ENCODE measurements around the gene CCNI2. TPM values are rescaled to one million over a fixed set of nuclear protein-coding genes. Genes with fewer than 3 reads are reported as not detected.

CCNI2 gene
- total RNA-seq, 6 experiments from 2014 or later: not detected

DNA sequence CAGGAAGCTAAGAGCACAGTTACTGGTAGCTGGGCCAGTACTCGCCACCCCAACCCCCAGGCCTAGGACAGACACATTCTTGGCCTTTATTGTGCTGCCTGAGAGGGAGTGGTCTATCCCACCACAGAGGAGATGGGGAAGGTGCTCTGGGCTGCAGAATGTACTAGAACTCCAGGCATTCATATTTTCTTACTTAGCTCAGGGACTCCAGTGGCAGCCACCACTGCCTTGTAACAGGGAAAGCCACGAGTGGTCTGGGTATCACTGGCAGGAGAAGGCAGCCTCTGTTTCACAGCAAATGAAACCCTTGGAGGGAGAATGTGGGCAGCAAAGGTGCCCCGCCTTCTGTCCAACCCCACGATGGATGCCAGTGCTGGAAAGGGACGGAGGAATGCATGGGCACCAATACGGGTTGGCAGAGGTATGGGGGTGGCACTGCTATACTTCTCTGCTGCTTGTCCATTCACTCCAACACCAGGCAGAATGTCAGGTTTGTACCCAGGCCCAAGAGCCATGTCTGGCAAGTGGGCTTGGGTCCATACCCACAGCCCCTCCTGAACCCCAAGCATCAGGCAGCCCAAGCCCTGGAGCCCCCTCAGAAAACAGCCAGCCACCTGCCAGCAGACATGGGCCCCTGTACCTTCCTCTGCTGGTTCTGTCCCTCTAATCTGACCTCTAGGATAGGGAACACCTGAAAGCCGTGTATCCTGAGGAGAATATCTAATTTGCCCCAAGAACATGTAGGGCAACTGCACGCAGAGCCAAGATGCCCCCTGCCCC is 25.3 kb downstream of the CCNI2 start:
- no peak overlapping the region for H3K4me3 Mint-ChIP-seq

DNA sequence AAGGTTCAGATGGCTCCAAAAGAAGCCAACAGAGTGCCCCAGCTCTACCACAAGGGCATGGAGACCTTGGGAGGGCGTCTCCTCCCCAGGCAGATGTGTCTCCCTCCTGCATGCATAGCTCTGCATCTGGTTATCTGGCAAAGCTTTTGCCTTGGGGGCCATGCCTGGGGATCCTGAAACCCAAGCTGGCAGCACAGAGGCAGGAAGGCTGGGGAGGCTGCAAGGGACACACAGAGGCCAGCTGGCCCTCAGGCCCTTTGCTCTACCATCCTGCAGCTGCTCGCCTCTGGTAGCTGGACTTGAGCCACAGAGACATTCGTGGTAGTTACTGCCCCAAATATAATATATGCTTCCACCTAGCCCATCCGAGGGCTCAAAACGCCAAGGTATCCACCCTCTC is 25.9 kb downstream of the CCNI2 start:
- H3K4me1 Mint-ChIP-seq (ENCODE audit: low read depth): peaks cover 61% of the 10 kb centered on the region
- H3K4me3 Mint-ChIP-seq: no peak overlapping the region
- DNase-seq: no peak
- no peaks in the 10 kb centered on the region for H3K27me3 Mint-ChIP-seq (ENCODE audit: insufficient read depth)
- H3K36me3 Mint-ChIP-seq (ENCODE audit: low read depth): no peaks in the 10 kb centered on the region
- H3K9me3 Mint-ChIP-seq: no peaks in the 10 kb centered on the region
- TF ChIP-seq, protein P1, sequence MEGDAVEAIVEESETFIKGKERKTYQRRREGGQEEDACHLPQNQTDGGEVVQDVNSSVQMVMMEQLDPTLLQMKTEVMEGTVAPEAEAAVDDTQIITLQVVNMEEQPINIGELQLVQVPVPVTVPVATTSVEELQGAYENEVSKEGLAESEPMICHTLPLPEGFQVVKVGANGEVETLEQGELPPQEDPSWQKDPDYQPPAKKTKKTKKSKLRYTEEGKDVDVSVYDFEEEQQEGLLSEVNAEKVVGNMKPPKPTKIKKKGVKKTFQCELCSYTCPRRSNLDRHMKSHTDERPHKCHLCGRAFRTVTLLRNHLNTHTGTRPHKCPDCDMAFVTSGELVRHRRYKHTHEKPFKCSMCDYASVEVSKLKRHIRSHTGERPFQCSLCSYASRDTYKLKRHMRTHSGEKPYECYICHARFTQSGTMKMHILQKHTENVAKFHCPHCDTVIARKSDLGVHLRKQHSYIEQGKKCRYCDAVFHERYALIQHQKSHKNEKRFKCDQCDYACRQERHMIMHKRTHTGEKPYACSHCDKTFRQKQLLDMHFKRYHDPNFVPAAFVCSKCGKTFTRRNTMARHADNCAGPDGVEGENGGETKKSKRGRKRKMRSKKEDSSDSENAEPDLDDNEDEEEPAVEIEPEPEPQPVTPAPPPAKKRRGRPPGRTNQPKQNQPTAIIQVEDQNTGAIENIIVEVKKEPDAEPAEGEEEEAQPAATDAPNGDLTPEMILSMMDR (IDR thresholded peaks at IDR 0.05): no peak
- H3K27ac Mint-ChIP-seq: no peak overlapping the region

More for the DNA sequence above, 25.3 kb downstream of the CCNI2 start:
- TF ChIP-seq, protein P1 (IDR thresholded peaks at IDR 0.05): no peak
- H3K36me3 Mint-ChIP-seq (ENCODE audit: low read depth): no peaks in the 10 kb centered on the region
- H3K27ac Mint-ChIP-seq: no peak overlapping the region
- peaks cover 61% of the 10 kb centered on the region for H3K4me1 Mint-ChIP-seq (ENCODE audit: low read depth)
- H3K9me3 Mint-ChIP-seq: no peaks in the 10 kb centered on the region
- peaks cover 2% of the 10 kb centered on the region for H3K27me3 Mint-ChIP-seq (ENCODE audit: insufficient read depth)
- DNase-seq: no peak

DNA sequence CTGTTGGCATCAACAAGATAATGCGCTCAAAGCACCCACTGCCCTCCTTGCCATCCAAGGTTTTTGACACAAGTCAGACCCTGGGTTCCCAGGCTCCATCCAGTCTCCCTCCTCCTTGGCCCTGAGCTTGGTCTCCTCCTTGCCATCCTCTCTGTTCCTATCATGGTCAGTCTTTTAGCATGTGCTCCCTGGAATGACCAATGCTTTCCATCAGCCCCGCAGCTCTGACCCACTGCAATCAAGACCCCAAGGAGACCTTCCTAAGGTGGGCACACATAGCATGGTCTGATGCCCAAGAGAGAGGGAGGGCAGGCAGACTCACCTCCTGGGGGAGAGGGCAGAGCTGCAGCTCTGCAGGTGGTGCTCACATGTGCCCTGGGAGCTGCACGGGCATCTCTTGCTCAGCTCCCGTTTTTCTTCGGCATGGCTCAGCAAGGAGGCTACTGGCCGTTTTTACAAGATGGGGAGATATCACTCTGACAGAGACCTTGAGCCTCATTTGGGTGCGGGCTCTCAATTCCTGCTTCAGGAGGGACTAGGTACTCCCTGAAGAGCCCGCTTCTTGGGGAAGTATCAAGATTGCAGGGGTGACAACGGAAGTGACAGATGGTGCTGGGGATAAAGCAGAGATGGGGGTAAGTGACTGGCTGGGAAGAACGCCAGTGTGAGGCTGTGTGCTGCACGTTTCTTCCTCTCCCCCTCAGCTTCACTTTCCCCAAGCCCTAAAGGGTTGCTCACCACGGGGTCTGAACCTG is 26.6 kb downstream of the CCNI2 start:
- Mint-ChIP-seq H3K9me3 (no peaks in the 10 kb centered on the region), H3K27me3 (ENCODE audit: insufficient read depth) (no peaks in the 10 kb centered on the region), H3K4me1 (ENCODE audit: low read depth) (peaks cover 61% of the 10 kb centered on the region), H3K4me3 (no peak overlapping the region), H3K27ac (no peak overlapping the region), H3K36me3 (ENCODE audit: low read depth) (no peaks in the 10 kb centered on the region)
- no peak for DNase-seq
- TF ChIP-seq, protein P1 (IDR thresholded peaks at IDR 0.05): no peak

DNA sequence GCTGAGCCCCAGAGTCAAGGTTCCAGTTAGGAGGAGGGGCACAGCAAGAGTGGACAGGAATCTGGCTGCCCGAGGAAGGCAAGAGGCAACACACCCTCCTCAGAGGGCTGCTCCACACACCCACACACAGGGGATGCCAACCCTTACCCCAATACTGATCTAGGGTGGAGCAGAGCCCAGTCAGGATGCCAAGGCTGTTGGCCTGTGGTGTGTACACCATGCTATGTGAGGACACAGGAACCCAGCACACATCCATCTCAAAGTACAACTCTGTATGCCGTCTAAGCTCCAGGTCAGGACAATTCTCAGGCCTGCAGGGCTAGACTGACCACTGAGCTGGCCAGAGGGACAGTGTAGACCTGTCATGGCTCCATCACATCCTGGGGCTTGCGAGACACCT is 27.2 kb downstream of the CCNI2 start:
- H3K4me1 Mint-ChIP-seq (ENCODE audit: low read depth): peaks cover 58% of the 10 kb centered on the region
- no peaks in the 10 kb centered on the region for H3K27me3 Mint-ChIP-seq (ENCODE audit: insufficient read depth)
- TF ChIP-seq, protein P1 (IDR thresholded peaks at IDR 0.05): no peak
- no peaks in the 10 kb centered on the region for H3K9me3 Mint-ChIP-seq
- no peak overlapping the region for H3K4me3 Mint-ChIP-seq
- no peak overlapping the region for H3K27ac Mint-ChIP-seq
- H3K36me3 Mint-ChIP-seq (ENCODE audit: low read depth): no peaks in the 10 kb centered on the region
- DNase-seq: no peak

DNA sequence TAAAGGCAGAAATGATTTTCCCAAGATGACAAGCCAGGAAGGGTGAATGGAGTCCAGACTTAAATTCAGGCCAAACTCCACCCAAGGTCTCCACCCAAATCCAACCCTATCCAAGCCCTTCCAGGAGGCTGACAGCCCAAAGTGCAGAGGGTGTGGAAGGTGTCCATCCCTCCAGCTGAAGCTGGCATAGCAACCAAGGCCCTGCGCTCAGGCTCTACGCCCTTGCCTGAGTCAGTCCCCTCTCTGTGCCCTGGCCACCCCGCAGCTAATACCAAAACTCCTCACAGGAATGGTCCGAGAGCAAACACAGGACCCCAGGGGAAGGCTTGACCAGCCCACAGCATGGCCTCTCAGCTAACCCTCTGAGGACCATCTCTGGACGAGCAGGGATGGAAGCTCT is 27.7 kb downstream of the CCNI2 start:
- Mint-ChIP-seq H3K4me3 (no peak overlapping the region), H3K27me3 (ENCODE audit: insufficient read depth) (no peaks in the 10 kb centered on the region), H3K27ac (no peak overlapping the region; the same call in 1 of the 2 replicates), H3K36me3 (ENCODE audit: low read depth) (no peaks in the 10 kb centered on the region), H3K9me3 (no peaks in the 10 kb centered on the region), H3K4me1 (ENCODE audit: low read depth) (peaks cover 57% of the 10 kb centered on the region)
- TF ChIP-seq, protein P1 (IDR thresholded peaks at IDR 0.05): no peak
- no peak for DNase-seq

Data from HFFc6 (cell line).